Progenitor cell of endocrine pancreas (in vitro differentiated cells): Measurements from ENCODE around the gene SLC39A8. TPM values are rescaled to one million over a fixed set of nuclear protein-coding genes. Genes with fewer than 3 reads are reported as not detected.
"Not testable (repeated sequence)": the region's sequence is repeated elsewhere in the genome, so short reads cannot be mapped to it uniquely, and the experiment has no call there.

Experiments used
- DNase-seq: peaks from one replicate; pipeline ENCODE4 v3.0.0; 2021; ENCODE audit warnings: low spot score; ENCODE audit not compliant: unreplicated experiment
- H3K27ac Mint-ChIP-seq: 2 replicates; pipeline ENCODE4 v1.8.0; 2021; ENCODE audit warnings: mild to moderate bottlenecking, moderate library complexity, mixed read lengths
- H3K27me3 Mint-ChIP-seq: 2 replicates; pipeline ENCODE4 v1.8.0; 2021; ENCODE audit warnings: mixed read lengths
- H3K36me3 Mint-ChIP-seq: 2 replicates; pipeline ENCODE4 v1.8.0; 2022; ENCODE audit warnings: mixed read lengths; ENCODE audit not compliant: insufficient read depth
- H3K4me1 Mint-ChIP-seq: 2 replicates; pipeline ENCODE4 v1.8.0; 2021; ENCODE audit warnings: low read depth, mixed read lengths
- H3K4me3 Mint-ChIP-seq: 2 replicates; pipeline ENCODE4 v1.8.0; 2021; ENCODE audit warnings: low read depth, mild to moderate bottlenecking, moderate library complexity, mixed read lengths
- H3K9me3 Mint-ChIP-seq: 2 replicates; pipeline ENCODE4 v1.8.0; 2021; ENCODE audit warnings: low read depth, mixed read lengths
- CTCF ChIP-seq: fragments of 200-600 bp; sonication (generic); IDR thresholded peaks from one replicate; pipeline ENCODE4 v1.5.0; 2021; ENCODE audit warnings: antibody characterized with exemption, mild to moderate bottlenecking; ENCODE audit not compliant: unreplicated experiment
- total RNA-seq: library from RNA; stranded (reverse); gene quantifications from 2 replicates; pipeline ENCODE4 v1.2.1, GENCODE V29; 2021

The SLC39A8 gene
- total RNA-seq, 1 donor from 2014 or later, result 1.6 TPM

DNA sequence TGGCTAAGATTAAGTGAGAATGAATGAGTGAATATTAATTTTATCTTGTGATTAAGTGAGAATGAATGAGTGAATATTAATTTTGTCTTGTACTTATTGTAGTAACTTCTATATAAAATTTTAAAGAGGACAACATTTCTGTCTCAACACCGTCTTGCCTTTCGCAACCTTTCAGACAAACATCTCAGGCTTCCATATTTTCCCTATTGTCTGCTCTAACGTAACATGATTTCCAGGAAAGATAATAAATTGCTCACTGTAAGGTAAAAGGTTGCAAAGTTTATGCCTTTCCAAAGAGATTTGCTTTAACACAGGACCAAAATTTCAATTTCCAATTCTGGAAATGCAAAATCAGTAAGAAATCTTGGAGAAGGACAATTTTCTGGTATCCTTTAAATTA lies 41.7 kb upstream of the SLC39A8 start:
- Mint-ChIP-seq H3K4me3 (no peak overlapping the region), H3K27ac (no peak overlapping the region), H3K36me3 (peaks cover 1% of the 10 kb centered on the region), H3K27me3 (no peaks in the 10 kb centered on the region), H3K9me3 (peaks cover 2% of the 10 kb centered on the region), H3K4me1 (no peaks in the 10 kb centered on the region)
- DNase-seq, result no peak
- no peak for TF ChIP-seq CTCF

GRCh38 chr4:102380253-102380652 lies 35.0 kb upstream of the SLC39A8 start:
- not testable (repeated sequence) for H3K4me3 Mint-ChIP-seq, H3K36me3 Mint-ChIP-seq, H3K27me3 Mint-ChIP-seq, H3K27ac Mint-ChIP-seq, H3K4me1 Mint-ChIP-seq, DNase-seq
- peaks cover 17% of the 10 kb centered on the region for H3K9me3 Mint-ChIP-seq

DNA sequence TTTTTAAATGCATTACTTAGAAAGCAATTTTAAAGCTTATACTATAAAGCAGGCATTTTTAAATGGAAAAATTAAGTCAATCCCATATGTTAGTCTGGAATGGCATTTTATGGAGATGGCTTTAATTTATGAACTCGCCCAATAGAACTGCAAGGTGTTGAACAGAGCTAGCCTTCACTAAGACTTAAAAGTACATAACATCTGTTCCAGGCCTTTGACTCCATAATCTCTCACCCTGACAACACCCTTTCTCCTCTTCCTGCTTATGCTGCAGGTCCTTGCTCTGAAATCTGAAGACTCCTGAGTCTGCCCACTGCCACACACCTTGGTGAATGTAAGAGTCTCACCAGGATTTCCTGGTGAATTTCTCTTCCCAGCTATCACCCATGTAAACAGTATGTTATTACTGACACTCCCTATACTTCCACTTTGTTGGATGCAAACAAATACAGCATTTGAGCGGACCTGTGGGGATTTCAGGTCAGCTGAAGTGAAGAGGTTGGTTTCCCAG lies 17.7 kb upstream of the SLC39A8 start:
- Mint-ChIP-seq H3K27ac (no peak overlapping the region), H3K36me3 (no peaks in the 10 kb centered on the region), H3K9me3 (peaks cover 15% of the 10 kb centered on the region), H3K4me1 (peaks cover 2% of the 10 kb centered on the region), H3K27me3 (no peaks in the 10 kb centered on the region), H3K4me3 (no peak overlapping the region)
- DNase-seq, result no peak
- TF ChIP-seq CTCF, result no peak

GRCh38 chr4:102358128-102358527 lies 12.8 kb upstream of the SLC39A8 start:
- DNase-seq, result no peak
- Mint-ChIP-seq H3K9me3 (no peaks in the 10 kb centered on the region), H3K36me3 (no peaks in the 10 kb centered on the region), H3K27ac (no peak overlapping the region), H3K27me3 (no peaks in the 10 kb centered on the region), H3K4me3 (no peak overlapping the region), H3K4me1 (peaks cover 2% of the 10 kb centered on the region)
- TF ChIP-seq CTCF, result no peak

DNA sequence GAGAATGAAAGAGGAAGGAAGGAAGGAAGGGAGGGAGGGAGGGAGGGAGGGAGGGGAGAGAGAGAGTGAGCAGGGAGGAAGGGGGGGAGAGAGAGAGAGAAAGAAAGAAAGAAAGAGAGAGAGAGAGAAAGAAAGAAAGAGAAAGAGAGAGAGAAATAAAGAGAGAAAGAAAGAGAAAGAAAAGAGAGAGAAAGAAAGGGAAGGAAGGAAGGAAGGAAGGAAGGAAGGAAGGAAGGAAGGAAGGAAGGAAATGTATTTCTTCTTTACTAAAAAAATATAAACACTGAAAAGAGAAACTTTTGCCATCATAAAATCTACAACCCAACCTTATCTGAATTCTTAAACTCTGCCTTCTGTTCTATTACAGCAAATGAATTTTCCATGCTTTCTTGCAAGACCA lies 12.4 kb upstream of the SLC39A8 start:
- H3K4me1 Mint-ChIP-seq, H3K36me3 Mint-ChIP-seq, H3K9me3 Mint-ChIP-seq, H3K27me3 Mint-ChIP-seq, H3K27ac Mint-ChIP-seq, DNase-seq, H3K4me3 Mint-ChIP-seq: not testable (repeated sequence)

DNA sequence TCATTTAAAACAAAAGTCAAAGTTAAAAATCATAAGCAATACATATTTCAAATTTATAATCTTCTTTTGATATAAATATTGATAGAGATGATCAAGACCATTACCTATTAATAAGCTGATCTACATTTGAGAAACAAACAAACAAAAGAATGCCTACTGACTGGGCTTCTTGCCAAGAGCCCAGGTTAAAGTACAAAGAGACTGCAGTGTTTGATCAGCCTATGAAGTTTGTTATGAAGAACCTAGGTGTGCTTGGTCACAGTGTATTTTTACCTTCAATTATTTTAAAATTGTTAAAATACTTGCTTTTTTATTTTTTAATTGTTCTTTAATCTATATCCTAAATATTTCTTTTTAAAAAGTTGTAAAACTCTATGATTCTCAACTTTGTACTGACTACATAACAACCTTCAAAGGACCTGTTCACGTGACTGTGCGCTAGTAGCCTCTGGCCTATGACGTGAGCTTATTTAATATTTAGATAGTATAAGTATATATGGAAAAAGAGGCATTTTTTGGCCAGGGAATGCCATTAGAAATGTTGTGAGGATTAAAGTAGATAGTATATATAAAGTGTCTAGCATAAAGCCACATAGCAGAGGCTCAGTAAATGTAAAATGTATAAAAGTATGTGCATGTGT lies 11.4 kb upstream of the SLC39A8 start:
- Mint-ChIP-seq H3K4me3 (no peak overlapping the region), H3K27ac (no peak overlapping the region), H3K4me1 (no peaks in the 10 kb centered on the region), H3K9me3 (no peaks in the 10 kb centered on the region), H3K27me3 (no peaks in the 10 kb centered on the region), H3K36me3 (no peaks in the 10 kb centered on the region)
- DNase-seq, result no peak
- no peak for TF ChIP-seq CTCF
